ENCODE data around the gene SLC48A1.

- TF ChIP-seq CTCF (IDR thresholded peaks at IDR 0.05) = no peak
- no peak for TF ChIP-seq POLR2A (IDR thresholded peaks at IDR 0.05)
Observed at GRCh38 chr12:47743311-47743860, 29.7 kb upstream of the SLC48A1 start.
